ENCODE results near the gene COLEC11. TPM values are rescaled to one million over a fixed set of nuclear protein-coding genes. Genes with fewer than 3 reads are reported as not detected.

COLEC11 gene
- total and polyA plus RNA-seq, 9 of the 15 experiments (the other 6 are each of a cell fraction or from before 2014, with no cell fraction given): 0.32 to 4.3 (median 1.8) TPM

DNA sequence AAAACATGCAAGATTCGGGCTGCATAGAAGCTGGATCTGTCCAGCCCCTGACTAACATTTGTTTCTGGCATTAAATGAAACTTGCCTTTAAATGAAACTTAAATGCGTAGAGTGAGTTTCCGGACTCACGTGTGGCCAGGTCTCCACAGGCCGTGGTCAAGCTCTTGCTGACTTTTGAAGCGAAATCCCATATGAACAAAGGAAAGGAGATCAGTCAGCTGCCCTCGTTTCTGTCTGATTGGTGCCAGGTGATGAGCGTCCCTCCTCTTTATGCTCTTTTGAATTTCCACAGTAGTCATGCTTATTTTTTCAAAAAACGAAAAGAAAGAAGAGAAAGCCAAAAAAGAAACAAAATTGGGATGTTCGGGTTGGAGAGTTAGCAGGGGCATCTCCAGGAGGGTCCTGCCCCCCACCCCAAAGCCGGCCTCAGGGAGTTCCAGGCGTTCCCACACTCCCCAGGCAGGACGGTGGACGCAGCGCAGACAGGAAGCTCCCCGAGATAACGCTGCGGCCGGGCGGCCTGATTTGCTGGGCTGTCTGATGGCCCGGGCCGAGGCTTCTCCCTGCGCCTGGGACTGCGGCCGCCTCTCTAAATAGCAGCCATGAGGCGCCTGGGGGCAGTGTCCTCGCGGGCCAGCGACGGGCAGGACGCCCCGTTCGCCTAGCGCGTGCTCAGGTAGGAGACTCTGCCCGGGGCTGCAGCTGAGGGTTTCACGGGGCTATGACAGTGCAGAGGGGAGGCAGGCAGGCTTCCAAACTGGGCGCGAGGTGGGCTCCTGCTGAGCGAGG, at the start of gene COLEC11 (continued):
- TF ChIP-seq, protein P1, sequence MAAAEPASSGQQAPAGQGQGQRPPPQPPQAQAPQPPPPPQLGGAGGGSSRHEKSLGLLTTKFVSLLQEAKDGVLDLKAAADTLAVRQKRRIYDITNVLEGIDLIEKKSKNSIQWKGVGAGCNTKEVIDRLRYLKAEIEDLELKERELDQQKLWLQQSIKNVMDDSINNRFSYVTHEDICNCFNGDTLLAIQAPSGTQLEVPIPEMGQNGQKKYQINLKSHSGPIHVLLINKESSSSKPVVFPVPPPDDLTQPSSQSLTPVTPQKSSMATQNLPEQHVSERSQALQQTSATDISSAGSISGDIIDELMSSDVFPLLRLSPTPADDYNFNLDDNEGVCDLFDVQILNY (CRISPR knock-in tag; IDR thresholded peaks at IDR 0.05): no peak
- no peak for TF ChIP-seq CREBBP (IDR thresholded peaks at IDR 0.05; ENCODE audit: low read depth, low read length)
- no peak for TF ChIP-seq RFX5 (IDR thresholded peaks at IDR 0.05; ENCODE audit: low read depth, low read length)
- TF ChIP-seq NFRKB (IDR thresholded peaks at IDR 0.05; ENCODE audit: low read depth): no peak
- TF ChIP-seq SMC3 (conservative IDR thresholded peaks at IDR 0.05; ENCODE audit: insufficient read depth, low read depth, low read length): 0 out of 2 replicates have a peak, but pooled peaks have one; percentile 11
- peak; percentile 2; the same call in 1 of the 2 replicates for TF ChIP-seq SPI1 (IDR thresholded peaks at IDR 0.05; ENCODE audit: borderline replicate concordance, low read depth, low read length)
- TF ChIP-seq CBX5 (IDR thresholded peaks at IDR 0.05; ENCODE audit: borderline replicate concordance, low read depth): no peak
- no peak for TF ChIP-seq ZNF212 (CRISPR knock-in tag; IDR thresholded peaks at IDR 0.05)
- TF ChIP-seq EHMT2 (IDR thresholded peaks at IDR 0.05): no peak
- no peak for TF ChIP-seq SMARCC2 (IDR thresholded peaks at IDR 0.05; ENCODE audit: low read depth)
- TF ChIP-seq FOXJ2 (tag; IDR thresholded peaks at IDR 0.05): no peak
- peak; percentile 87 for TF ChIP-seq SMAD4 (CRISPR knock-in tag; conservative IDR thresholded peaks at IDR 0.05)
- TF ChIP-seq ZNF79 (CRISPR knock-in tag; IDR thresholded peaks at IDR 0.05; ENCODE audit: low read depth): no peak
- no peak for TF ChIP-seq SOX6 (IDR thresholded peaks at IDR 0.05)
- TF ChIP-seq, protein P2, sequence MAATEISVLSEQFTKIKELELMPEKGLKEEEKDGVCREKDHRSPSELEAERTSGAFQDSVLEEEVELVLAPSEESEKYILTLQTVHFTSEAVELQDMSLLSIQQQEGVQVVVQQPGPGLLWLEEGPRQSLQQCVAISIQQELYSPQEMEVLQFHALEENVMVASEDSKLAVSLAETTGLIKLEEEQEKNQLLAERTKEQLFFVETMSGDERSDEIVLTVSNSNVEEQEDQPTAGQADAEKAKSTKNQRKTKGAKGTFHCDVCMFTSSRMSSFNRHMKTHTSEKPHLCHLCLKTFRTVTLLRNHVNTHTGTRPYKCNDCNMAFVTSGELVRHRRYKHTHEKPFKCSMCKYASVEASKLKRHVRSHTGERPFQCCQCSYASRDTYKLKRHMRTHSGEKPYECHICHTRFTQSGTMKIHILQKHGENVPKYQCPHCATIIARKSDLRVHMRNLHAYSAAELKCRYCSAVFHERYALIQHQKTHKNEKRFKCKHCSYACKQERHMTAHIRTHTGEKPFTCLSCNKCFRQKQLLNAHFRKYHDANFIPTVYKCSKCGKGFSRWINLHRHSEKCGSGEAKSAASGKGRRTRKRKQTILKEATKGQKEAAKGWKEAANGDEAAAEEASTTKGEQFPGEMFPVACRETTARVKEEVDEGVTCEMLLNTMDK (IDR thresholded peaks at IDR 0.05; ENCODE audit: borderline replicate concordance, insufficient read depth, low read depth, low read length, poor library complexity, severe bottlenecking): no peak
- TF ChIP-seq FOXA3 (CRISPR knock-in tag; conservative IDR thresholded peaks at IDR 0.05 in 1 of 2, IDR thresholded peaks at IDR 0.05 in 1 of 2): 0 out of 4 replicates have a peak, but pooled peaks of 1 of the 2 experiments have one; percentile 32
- 0 out of 2 replicates have a peak, but pooled peaks have one; percentile 4 for TF ChIP-seq EP300 (IDR thresholded peaks at IDR 0.05; ENCODE audit: low read length)
- TF ChIP-seq SREBF2 (CRISPR knock-in tag; IDR thresholded peaks at IDR 0.05): no peak
- TF ChIP-seq ARID1B (IDR thresholded peaks at IDR 0.05): peak; percentile 63
- TF ChIP-seq GTF2A2 (tag; IDR thresholded peaks at IDR 0.05): no peak
- TF ChIP-seq ZNF224 (CRISPR knock-in tag; IDR thresholded peaks at IDR 0.05): no peak
- no peak for TF ChIP-seq BCL6 (CRISPR knock-in tag; IDR thresholded peaks at IDR 0.05)
- TF ChIP-seq POLR2H (tag; IDR thresholded peaks at IDR 0.05; ENCODE audit: low read depth): no peak
- TF ChIP-seq TCF7 (IDR thresholded peaks at IDR 0.05; ENCODE audit: borderline replicate concordance): no peak
- no peak for TF ChIP-seq CAMTA2 (CRISPR knock-in tag; conservative IDR thresholded peaks at IDR 0.05)
- TF ChIP-seq, protein P3, sequence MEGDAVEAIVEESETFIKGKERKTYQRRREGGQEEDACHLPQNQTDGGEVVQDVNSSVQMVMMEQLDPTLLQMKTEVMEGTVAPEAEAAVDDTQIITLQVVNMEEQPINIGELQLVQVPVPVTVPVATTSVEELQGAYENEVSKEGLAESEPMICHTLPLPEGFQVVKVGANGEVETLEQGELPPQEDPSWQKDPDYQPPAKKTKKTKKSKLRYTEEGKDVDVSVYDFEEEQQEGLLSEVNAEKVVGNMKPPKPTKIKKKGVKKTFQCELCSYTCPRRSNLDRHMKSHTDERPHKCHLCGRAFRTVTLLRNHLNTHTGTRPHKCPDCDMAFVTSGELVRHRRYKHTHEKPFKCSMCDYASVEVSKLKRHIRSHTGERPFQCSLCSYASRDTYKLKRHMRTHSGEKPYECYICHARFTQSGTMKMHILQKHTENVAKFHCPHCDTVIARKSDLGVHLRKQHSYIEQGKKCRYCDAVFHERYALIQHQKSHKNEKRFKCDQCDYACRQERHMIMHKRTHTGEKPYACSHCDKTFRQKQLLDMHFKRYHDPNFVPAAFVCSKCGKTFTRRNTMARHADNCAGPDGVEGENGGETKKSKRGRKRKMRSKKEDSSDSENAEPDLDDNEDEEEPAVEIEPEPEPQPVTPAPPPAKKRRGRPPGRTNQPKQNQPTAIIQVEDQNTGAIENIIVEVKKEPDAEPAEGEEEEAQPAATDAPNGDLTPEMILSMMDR (IDR thresholded peaks at IDR 0.05 in 2 of 3, conservative IDR thresholded peaks at IDR 0.05 in 1 of 3; ENCODE audit: insufficient read depth in 2 of 3, low read depth in 1 of 3, low read length in 3 of 3): peak; percentile 59 to 72 (median 64)
